ENCODE measurements around the gene ABCA6. TPM values are rescaled to one million over a fixed set of nuclear protein-coding genes. Genes with fewer than 3 reads are reported as not detected.
"Not testable (repeated sequence)": the region's sequence is repeated elsewhere in the genome, so short reads cannot be mapped to it uniquely, and the experiment has no call there.

The ABCA6 gene
- polyA plus RNA-seq, 1 donor (not counting 4 experiments of a cell fraction or from before 2014, with no cell fraction given), result 0.14 TPM

DNA sequence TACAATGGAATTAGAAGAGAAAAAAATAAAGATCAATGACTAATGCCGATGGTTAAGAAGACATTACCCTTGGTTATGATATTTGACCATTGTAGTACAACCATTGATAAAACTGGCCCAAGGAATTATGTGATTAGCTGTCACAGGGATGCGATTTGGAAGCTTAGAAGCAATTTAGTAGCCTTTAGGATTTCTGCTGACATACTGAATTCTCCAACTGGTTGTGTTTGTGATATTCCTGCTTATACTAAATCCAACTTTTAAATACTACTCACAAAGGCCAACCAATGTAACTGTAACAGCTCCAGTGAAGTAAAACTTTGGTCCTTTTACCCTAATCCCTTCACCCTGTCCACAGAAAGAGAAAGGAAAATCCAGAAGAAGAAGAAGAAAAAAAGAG lies 31.4 kb upstream of the ABCA6 start:
- Histone ChIP-seq H3K27me3 (ENCODE audit: control insufficient read depth, extremely low read depth, insufficient read depth, low read length) (no peaks in the 10 kb centered on the region), H2AFZ (ENCODE audit: control insufficient read depth, low read length) (no peak overlapping the region), H3K4me1 (ENCODE audit: control insufficient read depth, extremely low read depth, insufficient read depth, low read length) (peaks cover 12% of the 10 kb centered on the region), H4K20me1 (ENCODE audit: control insufficient read depth, extremely low read depth, insufficient read depth, low read length) (no peaks in the 10 kb centered on the region), H3K4me2 (ENCODE audit: control insufficient read depth, extremely low read depth, insufficient read depth, low read depth, low read length) (no peak overlapping the region), H3K9me3 (ENCODE audit: control insufficient read depth, low read depth, low read length) (no peaks in the 10 kb centered on the region), H3K9ac (ENCODE audit: control insufficient read depth, extremely low read depth, insufficient read depth, low read length) (no peak overlapping the region), H3K36me3 (ENCODE audit: control insufficient read depth in 2 of 2, extremely low read depth in 1 of 2, insufficient read depth in 2 of 2, low read length in 2 of 2) (no peaks in the 10 kb centered on the region), H3K79me2 (ENCODE audit: control insufficient read depth, insufficient read depth, low read length) (no peaks in the 10 kb centered on the region), H3K9me1 (ENCODE audit: control insufficient read depth, extremely low read depth, insufficient read depth, low read length) (no peaks in the 10 kb centered on the region), H3K27ac (ENCODE audit: control insufficient read depth, insufficient read depth, low read length) (no peak overlapping the region), H3K4me3 (ENCODE audit: control insufficient read depth in 2 of 3, extremely low read depth in 1 of 3, insufficient read depth in 2 of 3, low read depth in 1 of 3, low read length in 3 of 3) (no peak overlapping the region)
- FAIRE-seq, result no peak
- dilution Hi-C loops (cut with MboI; ENCODE audit: extremely low pct_ligation_motif_present, low sequenced_read_pairs), result no loop called here
- DNase-seq (ENCODE audit: low read depth, low spot score), result no peak
- TF ChIP-seq, protein P1, sequence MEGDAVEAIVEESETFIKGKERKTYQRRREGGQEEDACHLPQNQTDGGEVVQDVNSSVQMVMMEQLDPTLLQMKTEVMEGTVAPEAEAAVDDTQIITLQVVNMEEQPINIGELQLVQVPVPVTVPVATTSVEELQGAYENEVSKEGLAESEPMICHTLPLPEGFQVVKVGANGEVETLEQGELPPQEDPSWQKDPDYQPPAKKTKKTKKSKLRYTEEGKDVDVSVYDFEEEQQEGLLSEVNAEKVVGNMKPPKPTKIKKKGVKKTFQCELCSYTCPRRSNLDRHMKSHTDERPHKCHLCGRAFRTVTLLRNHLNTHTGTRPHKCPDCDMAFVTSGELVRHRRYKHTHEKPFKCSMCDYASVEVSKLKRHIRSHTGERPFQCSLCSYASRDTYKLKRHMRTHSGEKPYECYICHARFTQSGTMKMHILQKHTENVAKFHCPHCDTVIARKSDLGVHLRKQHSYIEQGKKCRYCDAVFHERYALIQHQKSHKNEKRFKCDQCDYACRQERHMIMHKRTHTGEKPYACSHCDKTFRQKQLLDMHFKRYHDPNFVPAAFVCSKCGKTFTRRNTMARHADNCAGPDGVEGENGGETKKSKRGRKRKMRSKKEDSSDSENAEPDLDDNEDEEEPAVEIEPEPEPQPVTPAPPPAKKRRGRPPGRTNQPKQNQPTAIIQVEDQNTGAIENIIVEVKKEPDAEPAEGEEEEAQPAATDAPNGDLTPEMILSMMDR (optimal IDR thresholded peaks at IDR 0.05 in 1 of 3, IDR thresholded peaks at IDR 0.05 in 1 of 3, conservative IDR thresholded peaks at IDR 0.05 in 1 of 3; ENCODE audit: extremely low read depth in 1 of 3, insufficient read depth in 2 of 3, low read length in 3 of 3), result no peak
- TF ChIP-seq EZH2 (IDR thresholded peaks at IDR 0.05; ENCODE audit: low read length), result no peak

DNA sequence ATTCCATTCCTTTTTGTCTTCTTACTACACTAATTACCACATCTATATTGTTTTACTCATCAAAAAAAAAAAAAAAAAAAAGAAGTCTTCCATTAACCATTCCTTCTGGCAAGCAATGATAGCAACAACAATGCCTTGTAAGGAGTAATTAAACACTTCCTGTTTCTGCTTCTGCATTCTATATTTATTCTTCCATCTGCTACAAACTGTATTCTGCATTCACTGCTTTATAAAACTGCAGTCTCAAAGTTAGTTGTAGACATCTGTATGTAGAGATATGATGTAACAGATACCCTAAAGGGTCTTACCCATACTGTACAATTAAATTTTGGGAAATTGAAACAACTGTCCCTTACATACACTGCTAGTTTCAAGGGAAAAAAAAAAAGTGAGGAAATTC lies 28.7 kb upstream of the ABCA6 start:
- H3K4me1 ChIP-seq (ENCODE audit: control insufficient read depth, extremely low read depth, insufficient read depth, low read length), result peaks cover 2% of the 10 kb centered on the region
- FAIRE-seq, result no peak

DNA sequence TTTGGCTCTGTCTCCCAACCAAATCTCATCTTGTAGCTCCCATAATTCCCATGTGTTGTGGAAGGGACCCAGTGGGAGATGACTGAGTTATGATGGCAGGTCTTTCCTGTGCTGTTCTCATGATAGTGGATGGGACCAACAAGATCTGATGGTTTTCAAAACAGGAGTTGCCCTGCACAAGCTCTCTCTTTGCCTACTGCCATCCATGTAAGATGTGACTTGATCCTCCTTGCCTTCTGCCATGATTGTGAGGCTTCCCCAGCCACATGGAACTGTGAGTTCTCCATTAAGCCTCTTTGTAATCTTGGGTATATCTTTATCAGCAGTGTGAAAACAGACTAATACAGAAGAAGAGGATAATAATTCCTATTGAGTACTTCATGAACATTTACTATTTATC lies 26.9 kb upstream of the ABCA6 start:
- H3K4me3 ChIP-seq (ENCODE audit: control insufficient read depth in 2 of 3, extremely low read depth in 1 of 3, insufficient read depth in 2 of 3, low read depth in 1 of 3, low read length in 3 of 3); H3K4me1 ChIP-seq (ENCODE audit: control insufficient read depth, extremely low read depth, insufficient read depth, low read length); DNase-seq (ENCODE audit: low read depth, low spot score); H3K9me1 ChIP-seq (ENCODE audit: control insufficient read depth, extremely low read depth, insufficient read depth, low read length); H3K4me2 ChIP-seq (ENCODE audit: control insufficient read depth, extremely low read depth, insufficient read depth, low read depth, low read length); H3K79me2 ChIP-seq (ENCODE audit: control insufficient read depth, insufficient read depth, low read length); H3K27me3 ChIP-seq (ENCODE audit: control insufficient read depth, extremely low read depth, insufficient read depth, low read length); H3K9me3 ChIP-seq (ENCODE audit: control insufficient read depth, low read depth, low read length); H3K9ac ChIP-seq (ENCODE audit: control insufficient read depth, extremely low read depth, insufficient read depth, low read length); H2AFZ ChIP-seq (ENCODE audit: control insufficient read depth, low read length); dilution Hi-C loops (cut with MboI; ENCODE audit: extremely low pct_ligation_motif_present, low sequenced_read_pairs); H4K20me1 ChIP-seq (ENCODE audit: control insufficient read depth, extremely low read depth, insufficient read depth, low read length); H3K27ac ChIP-seq (ENCODE audit: control insufficient read depth, insufficient read depth, low read length); FAIRE-seq; H3K36me3 ChIP-seq (ENCODE audit: control insufficient read depth in 2 of 2, extremely low read depth in 1 of 2, insufficient read depth in 2 of 2, low read length in 2 of 2): not testable (repeated sequence)

More for the DNA sequence above, 28.7 kb upstream of the ABCA6 start:
- H3K4me3 ChIP-seq (ENCODE audit: control insufficient read depth in 2 of 3, extremely low read depth in 1 of 3, insufficient read depth in 2 of 3, low read depth in 1 of 3, low read length in 3 of 3), result no peak overlapping the region
- no peaks in the 10 kb centered on the region for H3K79me2 ChIP-seq (ENCODE audit: control insufficient read depth, insufficient read depth, low read length)
- TF ChIP-seq, protein P1 (optimal IDR thresholded peaks at IDR 0.05 in 1 of 3, IDR thresholded peaks at IDR 0.05 in 1 of 3, conservative IDR thresholded peaks at IDR 0.05 in 1 of 3; ENCODE audit: extremely low read depth in 1 of 3, insufficient read depth in 2 of 3, low read length in 3 of 3), result no peak
- TF ChIP-seq EZH2 (IDR thresholded peaks at IDR 0.05; ENCODE audit: low read length), result no peak
- H3K9ac ChIP-seq (ENCODE audit: control insufficient read depth, extremely low read depth, insufficient read depth, low read length), result no peak overlapping the region
- H3K4me2 ChIP-seq (ENCODE audit: control insufficient read depth, extremely low read depth, insufficient read depth, low read depth, low read length), result no peak overlapping the region
- H3K9me3 ChIP-seq (ENCODE audit: control insufficient read depth, low read depth, low read length), result no peaks in the 10 kb centered on the region
- H3K9me1 ChIP-seq (ENCODE audit: control insufficient read depth, extremely low read depth, insufficient read depth, low read length), result no peaks in the 10 kb centered on the region
- no peaks in the 10 kb centered on the region for H3K36me3 ChIP-seq (ENCODE audit: control insufficient read depth in 2 of 2, extremely low read depth in 1 of 2, insufficient read depth in 2 of 2, low read length in 2 of 2)
- no peak for DNase-seq (ENCODE audit: low read depth, low spot score)
- H4K20me1 ChIP-seq (ENCODE audit: control insufficient read depth, extremely low read depth, insufficient read depth, low read length), result no peaks in the 10 kb centered on the region
- no peak overlapping the region for H2AFZ ChIP-seq (ENCODE audit: control insufficient read depth, low read length)
- no peak overlapping the region for H3K27ac ChIP-seq (ENCODE audit: control insufficient read depth, insufficient read depth, low read length)
- dilution Hi-C loops (cut with MboI; ENCODE audit: extremely low pct_ligation_motif_present, low sequenced_read_pairs), result no loop called here
- H3K27me3 ChIP-seq (ENCODE audit: control insufficient read depth, extremely low read depth, insufficient read depth, low read length), result no peaks in the 10 kb centered on the region

All from keratinocyte (primary cell).